ENCODE measurements around the gene GHRL.

Gene GHRL

DNA sequence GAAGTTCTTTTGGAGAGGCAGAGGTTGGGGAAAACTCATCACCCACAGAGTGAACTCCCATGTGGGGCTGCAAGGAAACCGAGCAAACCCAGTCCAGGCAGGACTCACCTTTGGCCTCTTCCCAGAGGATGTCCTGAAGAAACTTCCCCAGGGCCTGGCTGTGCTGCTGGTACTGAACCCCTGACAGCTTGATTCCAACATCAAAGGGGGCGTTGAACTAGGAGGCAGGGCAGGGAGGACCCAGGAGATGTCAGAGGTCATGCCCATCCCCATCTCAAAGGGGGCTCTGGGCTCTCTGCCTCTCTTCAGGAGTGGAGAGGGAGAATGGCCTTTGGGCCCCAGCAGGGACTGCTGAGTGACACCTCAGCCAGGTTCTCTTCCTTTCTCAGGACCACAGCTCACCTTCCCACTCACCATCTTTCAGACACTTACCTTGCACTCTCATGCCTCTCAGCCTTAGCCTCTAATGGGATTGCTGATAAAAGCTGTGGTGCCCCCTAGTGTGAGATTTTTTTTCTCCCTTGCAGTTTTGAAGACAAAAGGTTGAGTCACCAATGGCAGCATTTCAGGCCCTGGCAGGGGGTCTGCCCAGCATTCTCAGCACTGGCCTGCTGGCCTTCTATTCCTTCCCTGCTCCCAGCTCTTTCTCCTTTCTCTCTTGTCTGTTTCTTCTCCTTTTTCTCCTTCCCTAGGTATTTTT, 6.0 kb downstream of the GHRL start:
- H3K9me3 ChIP-seq (ENCODE audit: insufficient read depth, low read length) = no peaks in the 10 kb centered on the region
- no peak overlapping the region for H3K9ac ChIP-seq (ENCODE audit: insufficient read length, low read depth)
- peaks cover 52% of the 10 kb centered on the region for H3K4me1 ChIP-seq (ENCODE audit: insufficient read depth, insufficient read length)
- TF ChIP-seq ZNF274 (IDR thresholded peaks at IDR 0.05; ENCODE audit: low read depth, low read length) = no peak
- no peak for TF ChIP-seq YY1 (IDR thresholded peaks at IDR 0.05; ENCODE audit: insufficient read depth, insufficient read length)
- no peak for TF ChIP-seq SUZ12 (IDR thresholded peaks at IDR 0.05; ENCODE audit: extremely low read depth, insufficient read depth, insufficient read length)
- H3K36me3 ChIP-seq (ENCODE audit: insufficient read depth, insufficient read length, low read length) = peaks cover 53% of the 10 kb centered on the region
- H3K27me3 ChIP-seq (ENCODE audit: insufficient read depth, insufficient read length) = no peaks in the 10 kb centered on the region
- H3K4me3 ChIP-seq (ENCODE audit: insufficient read length, low read depth) = no peak overlapping the region
- DNase-seq (ENCODE audit: low read depth, low spot score) = peak; percentile 88

DNA sequence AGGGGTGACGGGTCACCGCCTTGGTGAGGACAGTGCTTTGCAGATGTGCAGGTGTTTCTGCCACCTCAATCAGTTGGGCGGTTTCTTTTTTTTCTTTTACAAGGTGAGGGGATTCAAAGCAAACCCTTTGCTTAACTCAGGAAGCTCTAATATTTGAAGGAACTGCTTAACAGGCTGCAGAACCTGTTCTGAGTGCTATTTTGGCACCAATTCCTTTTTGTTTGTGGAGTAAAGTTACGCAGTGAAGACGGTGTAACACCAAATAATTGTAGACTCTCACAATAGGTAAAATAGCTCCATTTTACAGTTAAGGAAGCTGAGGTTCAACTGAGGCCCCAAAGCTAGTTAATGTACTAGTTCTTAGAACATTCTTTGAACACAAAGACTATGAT, 6.6 kb downstream of the GHRL start:
- Histone ChIP-seq H3K27me3 (ENCODE audit: insufficient read depth, insufficient read length) (no peaks in the 10 kb centered on the region), H3K9me3 (ENCODE audit: insufficient read depth, low read length) (no peaks in the 10 kb centered on the region), H3K4me3 (ENCODE audit: insufficient read length, low read depth) (no peak overlapping the region), H3K36me3 (ENCODE audit: insufficient read depth, insufficient read length, low read length) (peaks cover 48% of the 10 kb centered on the region), H3K4me1 (ENCODE audit: insufficient read depth, insufficient read length) (peaks cover 50% of the 10 kb centered on the region), H3K9ac (ENCODE audit: insufficient read length, low read depth) (no peak overlapping the region)
- no peak for DNase-seq (ENCODE audit: low read depth, low spot score)
- TF ChIP-seq ZNF274 (IDR thresholded peaks at IDR 0.05; ENCODE audit: low read depth, low read length) = no peak
- no peak for TF ChIP-seq SUZ12 (IDR thresholded peaks at IDR 0.05; ENCODE audit: extremely low read depth, insufficient read depth, insufficient read length)
- TF ChIP-seq YY1 (IDR thresholded peaks at IDR 0.05; ENCODE audit: insufficient read depth, insufficient read length) = no peak

DNA sequence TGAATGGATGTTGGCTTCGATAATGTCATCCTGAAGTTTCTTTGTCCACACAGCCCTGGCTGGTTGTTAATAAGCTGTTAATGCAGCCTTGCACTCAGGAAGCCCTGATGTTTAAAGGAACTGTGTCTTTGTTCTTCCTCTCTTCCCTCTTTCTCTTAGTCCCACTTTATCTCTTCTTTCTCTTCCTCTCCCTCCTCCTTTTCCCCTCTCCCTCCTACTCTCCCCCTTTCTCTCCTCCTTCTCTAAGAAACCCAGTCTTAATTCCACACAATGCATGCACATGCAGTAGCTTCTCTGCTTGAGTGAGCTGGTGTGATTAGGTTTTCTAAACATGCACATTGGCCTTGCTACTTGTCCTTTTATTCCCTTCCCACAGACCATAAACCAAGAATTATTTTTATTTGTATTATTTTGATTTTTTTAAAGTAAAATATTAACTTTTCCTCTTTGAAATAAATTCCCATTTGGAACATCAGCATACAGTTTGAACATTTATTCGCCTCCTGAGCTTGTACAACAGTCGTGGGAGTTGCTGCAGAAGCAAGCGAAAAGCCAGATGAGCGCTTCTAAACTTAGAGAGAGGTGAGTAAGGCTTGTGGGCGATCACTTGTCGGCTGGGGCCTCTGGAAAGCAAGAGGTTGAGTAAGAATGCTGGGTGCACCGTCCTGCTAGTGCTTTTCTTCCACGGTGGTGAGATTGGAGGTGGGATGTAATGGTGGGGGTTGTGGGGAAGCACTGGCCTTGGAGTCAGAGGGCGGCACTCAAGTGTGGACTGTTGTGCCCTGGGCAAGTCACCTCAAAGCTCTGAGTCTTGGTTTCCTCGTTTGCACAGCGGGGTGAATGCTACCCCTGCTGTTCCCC, 7.2 kb downstream of the GHRL start:
- no peaks in the 10 kb centered on the region for H3K27me3 ChIP-seq (ENCODE audit: insufficient read depth, insufficient read length)
- no peaks in the 10 kb centered on the region for H3K9me3 ChIP-seq (ENCODE audit: insufficient read depth, low read length)
- H3K36me3 ChIP-seq (ENCODE audit: insufficient read depth, insufficient read length, low read length) = peaks cover 50% of the 10 kb centered on the region
- no peak for DNase-seq (ENCODE audit: low read depth, low spot score)
- H3K4me1 ChIP-seq (ENCODE audit: insufficient read depth, insufficient read length) = peaks cover 44% of the 10 kb centered on the region
- H3K9ac ChIP-seq (ENCODE audit: insufficient read length, low read depth) = no peak overlapping the region
- no peak for TF ChIP-seq SUZ12 (IDR thresholded peaks at IDR 0.05; ENCODE audit: extremely low read depth, insufficient read depth, insufficient read length)
- no peak for TF ChIP-seq ZNF274 (IDR thresholded peaks at IDR 0.05; ENCODE audit: low read depth, low read length)
- no peak for TF ChIP-seq YY1 (IDR thresholded peaks at IDR 0.05; ENCODE audit: insufficient read depth, insufficient read length)
- H3K4me3 ChIP-seq (ENCODE audit: insufficient read length, low read depth) = no peak overlapping the region

- Histone ChIP-seq H3K9ac (ENCODE audit: insufficient read length, low read depth) (no peak overlapping the region), H3K4me1 (ENCODE audit: insufficient read depth, insufficient read length) (peaks cover 36% of the 10 kb centered on the region), H3K4me3 (ENCODE audit: insufficient read length, low read depth) (no peak overlapping the region), H3K27me3 (ENCODE audit: insufficient read depth, insufficient read length) (no peaks in the 10 kb centered on the region), H3K9me3 (ENCODE audit: insufficient read depth, low read length) (no peaks in the 10 kb centered on the region), H3K36me3 (ENCODE audit: insufficient read depth, insufficient read length, low read length) (peaks cover 59% of the 10 kb centered on the region)
- DNase-seq (ENCODE audit: low read depth, low spot score) = no peak
- TF ChIP-seq ZNF274 (IDR thresholded peaks at IDR 0.05; ENCODE audit: low read depth, low read length) (no peak), YY1 (IDR thresholded peaks at IDR 0.05; ENCODE audit: insufficient read depth, insufficient read length) (no peak), SUZ12 (IDR thresholded peaks at IDR 0.05; ENCODE audit: extremely low read depth, insufficient read depth, insufficient read length) (no peak)
Observed at GRCh38 chr3:10284496-10284895, 8.3 kb downstream of the GHRL start.

GRCh38 chr3:10283638-10284037, 9.1 kb downstream of the GHRL start:
- Histone ChIP-seq H3K36me3 (ENCODE audit: insufficient read depth, insufficient read length, low read length) (peaks cover 61% of the 10 kb centered on the region), H3K9me3 (ENCODE audit: insufficient read depth, low read length) (no peaks in the 10 kb centered on the region), H3K9ac (ENCODE audit: insufficient read length, low read depth) (no peak overlapping the region), H3K27me3 (ENCODE audit: insufficient read depth, insufficient read length) (no peaks in the 10 kb centered on the region), H3K4me1 (ENCODE audit: insufficient read depth, insufficient read length) (peaks cover 29% of the 10 kb centered on the region), H3K4me3 (ENCODE audit: insufficient read length, low read depth) (no peak overlapping the region)
- no peak for DNase-seq (ENCODE audit: low read depth, low spot score)
- TF ChIP-seq YY1 (IDR thresholded peaks at IDR 0.05; ENCODE audit: insufficient read depth, insufficient read length) (no peak), ZNF274 (IDR thresholded peaks at IDR 0.05; ENCODE audit: low read depth, low read length) (no peak), SUZ12 (IDR thresholded peaks at IDR 0.05; ENCODE audit: extremely low read depth, insufficient read depth, insufficient read length) (no peak)

DNA sequence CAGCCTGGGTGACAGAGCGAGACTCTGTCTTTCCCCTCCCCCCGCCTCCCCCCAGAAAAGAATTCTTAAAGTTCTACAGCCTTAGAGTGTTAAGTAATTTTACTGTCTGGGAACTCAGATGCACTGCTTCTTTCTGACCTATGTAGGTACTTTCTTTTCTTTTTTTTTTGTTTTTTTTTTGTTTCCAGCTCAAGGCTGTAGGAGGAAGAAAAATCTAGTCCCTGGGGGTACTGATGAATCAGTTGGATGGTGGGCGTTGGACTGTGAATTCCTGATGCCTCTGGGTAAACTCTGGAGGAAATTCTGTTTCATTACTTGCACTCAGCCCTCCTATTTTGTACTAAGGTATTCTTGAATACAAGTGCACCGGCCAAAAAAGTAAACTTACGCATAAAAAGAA, 10.8 kb downstream of the GHRL start:
- H3K9me3 ChIP-seq (ENCODE audit: insufficient read depth, low read length) = no peaks in the 10 kb centered on the region
- no peaks in the 10 kb centered on the region for H3K27me3 ChIP-seq (ENCODE audit: insufficient read depth, insufficient read length)
- no peak overlapping the region for H3K4me3 ChIP-seq (ENCODE audit: insufficient read length, low read depth)
- H3K9ac ChIP-seq (ENCODE audit: insufficient read length, low read depth) = no peak overlapping the region
- H3K36me3 ChIP-seq (ENCODE audit: insufficient read depth, insufficient read length, low read length) = peaks cover 64% of the 10 kb centered on the region
- H3K4me1 ChIP-seq (ENCODE audit: insufficient read depth, insufficient read length) = peaks cover 16% of the 10 kb centered on the region
- TF ChIP-seq ZNF274 (IDR thresholded peaks at IDR 0.05; ENCODE audit: low read depth, low read length) (no peak), YY1 (IDR thresholded peaks at IDR 0.05; ENCODE audit: insufficient read depth, insufficient read length) (no peak), SUZ12 (IDR thresholded peaks at IDR 0.05; ENCODE audit: extremely low read depth, insufficient read depth, insufficient read length) (no peak)
- DNase-seq (ENCODE audit: low read depth, low spot score) = no peak

DNA sequence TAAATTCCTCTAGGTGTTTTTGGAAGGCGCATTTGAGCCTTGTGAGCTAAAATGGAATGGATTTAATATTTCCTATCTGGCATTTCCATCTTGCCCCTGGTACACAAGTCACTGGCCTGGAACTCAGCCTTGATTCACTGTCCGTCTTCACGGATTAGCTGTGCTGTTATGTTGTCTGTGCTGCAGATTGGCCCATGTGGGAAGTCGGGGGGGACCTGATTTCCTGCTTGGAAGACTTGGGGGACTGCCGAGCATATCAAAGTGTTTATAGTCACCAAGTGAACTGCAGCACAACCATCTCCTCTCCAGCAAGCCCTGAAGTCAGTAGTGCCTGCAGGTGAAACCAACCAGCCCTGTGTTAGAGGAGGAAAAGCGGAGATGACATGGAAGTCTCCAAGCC, 12.2 kb downstream of the GHRL start:
- Histone ChIP-seq H3K27me3 (ENCODE audit: insufficient read depth, insufficient read length) (no peaks in the 10 kb centered on the region), H3K9me3 (ENCODE audit: insufficient read depth, low read length) (no peaks in the 10 kb centered on the region), H3K36me3 (ENCODE audit: insufficient read depth, insufficient read length, low read length) (peaks cover 68% of the 10 kb centered on the region), H3K9ac (ENCODE audit: insufficient read length, low read depth) (no peak overlapping the region), H3K4me1 (ENCODE audit: insufficient read depth, insufficient read length) (peaks cover 8% of the 10 kb centered on the region), H3K4me3 (ENCODE audit: insufficient read length, low read depth) (no peak overlapping the region)
- no peak for DNase-seq (ENCODE audit: low read depth, low spot score)
- TF ChIP-seq YY1 (IDR thresholded peaks at IDR 0.05; ENCODE audit: insufficient read depth, insufficient read length) (no peak), ZNF274 (IDR thresholded peaks at IDR 0.05; ENCODE audit: low read depth, low read length) (no peak), SUZ12 (IDR thresholded peaks at IDR 0.05; ENCODE audit: extremely low read depth, insufficient read depth, insufficient read length) (no peak)

All from NT2/D1 (cell line).